ENCODE measurements around the gene APC. TPM values are rescaled to one million over a fixed set of nuclear protein-coding genes. Genes with fewer than 3 reads are reported as not detected.

APC gene
- total and polyA plus RNA-seq, 2 of the 8 experiments (the other 6 are each of a cell fraction or from before 2014, with no cell fraction given) = 6.8 to 41.9 TPM

GRCh38 chr5:112860929-112861637 is 123.4 kb downstream of the APC start, which contains the start of gene SRP19 (continued):
- TF ChIP-seq, protein P1, sequence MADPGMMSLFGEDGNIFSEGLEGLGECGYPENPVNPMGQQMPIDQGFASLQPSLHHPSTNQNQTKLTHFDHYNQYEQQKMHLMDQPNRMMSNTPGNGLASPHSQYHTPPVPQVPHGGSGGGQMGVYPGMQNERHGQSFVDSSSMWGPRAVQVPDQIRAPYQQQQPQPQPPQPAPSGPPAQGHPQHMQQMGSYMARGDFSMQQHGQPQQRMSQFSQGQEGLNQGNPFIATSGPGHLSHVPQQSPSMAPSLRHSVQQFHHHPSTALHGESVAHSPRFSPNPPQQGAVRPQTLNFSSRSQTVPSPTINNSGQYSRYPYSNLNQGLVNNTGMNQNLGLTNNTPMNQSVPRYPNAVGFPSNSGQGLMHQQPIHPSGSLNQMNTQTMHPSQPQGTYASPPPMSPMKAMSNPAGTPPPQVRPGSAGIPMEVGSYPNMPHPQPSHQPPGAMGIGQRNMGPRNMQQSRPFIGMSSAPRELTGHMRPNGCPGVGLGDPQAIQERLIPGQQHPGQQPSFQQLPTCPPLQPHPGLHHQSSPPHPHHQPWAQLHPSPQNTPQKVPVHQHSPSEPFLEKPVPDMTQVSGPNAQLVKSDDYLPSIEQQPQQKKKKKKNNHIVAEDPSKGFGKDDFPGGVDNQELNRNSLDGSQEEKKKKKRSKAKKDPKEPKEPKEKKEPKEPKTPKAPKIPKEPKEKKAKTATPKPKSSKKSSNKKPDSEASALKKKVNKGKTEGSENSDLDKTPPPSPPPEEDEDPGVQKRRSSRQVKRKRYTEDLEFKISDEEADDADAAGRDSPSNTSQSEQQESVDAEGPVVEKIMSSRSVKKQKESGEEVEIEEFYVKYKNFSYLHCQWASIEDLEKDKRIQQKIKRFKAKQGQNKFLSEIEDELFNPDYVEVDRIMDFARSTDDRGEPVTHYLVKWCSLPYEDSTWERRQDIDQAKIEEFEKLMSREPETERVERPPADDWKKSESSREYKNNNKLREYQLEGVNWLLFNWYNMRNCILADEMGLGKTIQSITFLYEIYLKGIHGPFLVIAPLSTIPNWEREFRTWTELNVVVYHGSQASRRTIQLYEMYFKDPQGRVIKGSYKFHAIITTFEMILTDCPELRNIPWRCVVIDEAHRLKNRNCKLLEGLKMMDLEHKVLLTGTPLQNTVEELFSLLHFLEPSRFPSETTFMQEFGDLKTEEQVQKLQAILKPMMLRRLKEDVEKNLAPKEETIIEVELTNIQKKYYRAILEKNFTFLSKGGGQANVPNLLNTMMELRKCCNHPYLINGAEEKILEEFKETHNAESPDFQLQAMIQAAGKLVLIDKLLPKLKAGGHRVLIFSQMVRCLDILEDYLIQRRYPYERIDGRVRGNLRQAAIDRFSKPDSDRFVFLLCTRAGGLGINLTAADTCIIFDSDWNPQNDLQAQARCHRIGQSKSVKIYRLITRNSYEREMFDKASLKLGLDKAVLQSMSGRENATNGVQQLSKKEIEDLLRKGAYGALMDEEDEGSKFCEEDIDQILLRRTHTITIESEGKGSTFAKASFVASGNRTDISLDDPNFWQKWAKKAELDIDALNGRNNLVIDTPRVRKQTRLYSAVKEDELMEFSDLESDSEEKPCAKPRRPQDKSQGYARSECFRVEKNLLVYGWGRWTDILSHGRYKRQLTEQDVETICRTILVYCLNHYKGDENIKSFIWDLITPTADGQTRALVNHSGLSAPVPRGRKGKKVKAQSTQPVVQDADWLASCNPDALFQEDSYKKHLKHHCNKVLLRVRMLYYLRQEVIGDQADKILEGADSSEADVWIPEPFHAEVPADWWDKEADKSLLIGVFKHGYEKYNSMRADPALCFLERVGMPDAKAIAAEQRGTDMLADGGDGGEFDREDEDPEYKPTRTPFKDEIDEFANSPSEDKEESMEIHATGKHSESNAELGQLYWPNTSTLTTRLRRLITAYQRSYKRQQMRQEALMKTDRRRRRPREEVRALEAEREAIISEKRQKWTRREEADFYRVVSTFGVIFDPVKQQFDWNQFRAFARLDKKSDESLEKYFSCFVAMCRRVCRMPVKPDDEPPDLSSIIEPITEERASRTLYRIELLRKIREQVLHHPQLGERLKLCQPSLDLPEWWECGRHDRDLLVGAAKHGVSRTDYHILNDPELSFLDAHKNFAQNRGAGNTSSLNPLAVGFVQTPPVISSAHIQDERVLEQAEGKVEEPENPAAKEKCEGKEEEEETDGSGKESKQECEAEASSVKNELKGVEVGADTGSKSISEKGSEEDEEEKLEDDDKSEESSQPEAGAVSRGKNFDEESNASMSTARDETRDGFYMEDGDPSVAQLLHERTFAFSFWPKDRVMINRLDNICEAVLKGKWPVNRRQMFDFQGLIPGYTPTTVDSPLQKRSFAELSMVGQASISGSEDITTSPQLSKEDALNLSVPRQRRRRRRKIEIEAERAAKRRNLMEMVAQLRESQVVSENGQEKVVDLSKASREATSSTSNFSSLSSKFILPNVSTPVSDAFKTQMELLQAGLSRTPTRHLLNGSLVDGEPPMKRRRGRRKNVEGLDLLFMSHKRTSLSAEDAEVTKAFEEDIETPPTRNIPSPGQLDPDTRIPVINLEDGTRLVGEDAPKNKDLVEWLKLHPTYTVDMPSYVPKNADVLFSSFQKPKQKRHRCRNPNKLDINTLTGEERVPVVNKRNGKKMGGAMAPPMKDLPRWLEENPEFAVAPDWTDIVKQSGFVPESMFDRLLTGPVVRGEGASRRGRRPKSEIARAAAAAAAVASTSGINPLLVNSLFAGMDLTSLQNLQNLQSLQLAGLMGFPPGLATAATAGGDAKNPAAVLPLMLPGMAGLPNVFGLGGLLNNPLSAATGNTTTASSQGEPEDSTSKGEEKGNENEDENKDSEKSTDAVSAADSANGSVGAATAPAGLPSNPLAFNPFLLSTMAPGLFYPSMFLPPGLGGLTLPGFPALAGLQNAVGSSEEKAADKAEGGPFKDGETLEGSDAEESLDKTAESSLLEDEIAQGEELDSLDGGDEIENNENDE (IDR thresholded peaks at IDR 0.05; ENCODE audit: insufficient replicate concordance, low read length) = peak; percentile 56
- TF ChIP-seq RNF2 (IDR thresholded peaks at IDR 0.05; ENCODE audit: borderline replicate concordance, low read depth, low read length, missing control alignments, poor library complexity, severe bottlenecking) (peak; percentile 54), CHD1 (IDR thresholded peaks at IDR 0.05; ENCODE audit: low read depth, low read length) (no peak), HDAC6 (IDR thresholded peaks at IDR 0.05; ENCODE audit: low read depth, low read length) (no peak), JUND (IDR thresholded peaks at IDR 0.05; ENCODE audit: low read length) (no peak), EGR1 (IDR thresholded peaks at IDR 0.05; ENCODE audit: borderline replicate concordance, low read depth, low read length) (no peak), CHD2 (IDR thresholded peaks at IDR 0.05; ENCODE audit: low read length) (peak; percentile 99), YY1 (IDR thresholded peaks at IDR 0.05; ENCODE audit: low read depth, low read length) (peak; percentile 63; the same call in 1 of the 2 replicates), RBBP5 (IDR thresholded peaks at IDR 0.05; ENCODE audit: borderline replicate concordance, low read depth, low read length) (peak; percentile 29; the same call in 1 of the 2 replicates)
- TF ChIP-seq, protein P2, sequence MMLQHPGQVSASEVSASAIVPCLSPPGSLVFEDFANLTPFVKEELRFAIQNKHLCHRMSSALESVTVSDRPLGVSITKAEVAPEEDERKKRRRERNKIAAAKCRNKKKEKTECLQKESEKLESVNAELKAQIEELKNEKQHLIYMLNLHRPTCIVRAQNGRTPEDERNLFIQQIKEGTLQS (IDR thresholded peaks at IDR 0.05; ENCODE audit: insufficient read depth, low read depth, low read length) = no peak
